Sigmoid colon (tissue), 4 donors: ENCODE measurements around the gene TM7SF3.

Experiments
- CTCF ChIP-seq, 4 experiments: fragments of 450-650 bp in 3 of 4; fragments of 200-600 bp in 1 of 4; IDR thresholded peaks; one replicate each; pipeline ENCODE4 v1.5.1; 2016 to 2019; ENCODE audit warnings: antibody characterized with exemption in 4 of 4, mild to moderate bottlenecking in 3 of 4, moderate library complexity in 2 of 4
- EP300 ChIP-seq, 4 donors: sonication (generic); formaldehyde crosslinking; IDR thresholded peaks; one replicate each; pipeline ENCODE4 v1.6.1; 2017; ENCODE audit warnings: antibody characterized with exemption in 4 of 4
- POLR2A ChIP-seq, 2 donors: fragments of 450-650 bp; IDR thresholded peaks; one replicate each; pipeline ENCODE4 v1.6.1; 2016; ENCODE audit warnings: antibody characterized with exemption in 2 of 2, mild to moderate bottlenecking in 2 of 2, moderate library complexity in 2 of 2
- POLR2AphosphoS5 ChIP-seq, 4 donors: sonication (generic); formaldehyde crosslinking; IDR thresholded peaks; one replicate each; pipeline ENCODE4 v1.6.1; 2017; ENCODE audit warnings: antibody characterized with exemption in 4 of 4

GRCh38 chr12:26928661-26929060 lies 85.5 kb downstream of the TM7SF3 start:
- TF ChIP-seq CTCF (IDR thresholded peaks at IDR 0.05) (no peak), POLR2A (IDR thresholded peaks at IDR 0.05) (no peak), POLR2AphosphoS5 (IDR thresholded peaks at IDR 0.05) (no peak), EP300 (IDR thresholded peaks at IDR 0.05) (no peak)
